AG04449 (cell line): ENCODE data around the gene XRN2.

ENCODE experiments used
- CTCF ChIA-PET: fragments of 350-600 bp; formaldehyde crosslinking; extraction: SDS; loops from one replicate; lab custom pipeline; 2021; ENCODE audit warnings: antibody characterized with exemption; lab: Yijun Ruan, JAX
- POLR2A ChIA-PET: fragments of 400-600, 350-600 bp; formaldehyde crosslinking; extraction: SDS; loops from one replicate; lab custom pipeline; 2020; ENCODE audit warnings: antibody characterized with exemption, inconsistent platforms; lab: Yijun Ruan, JAX
- DNase-seq: peaks from one replicate; pipeline ENCODE4 v3.0.0-alpha.2; 2010; ENCODE audit warnings: low read depth, low spot score
- H3K4me3 ChIP-seq: 2 replicates; pipeline ENCODE4 v1.5.1; 2011; ENCODE audit warnings: low read depth, mild to moderate bottlenecking, control low read depth, low read length
- CTCF ChIP-seq: IDR thresholded peaks from one replicate; pipeline ENCODE4 v1.5.1; 2011; ENCODE audit warnings: mild to moderate bottlenecking, moderate library complexity, low read length, control low read depth, inconsistent platforms; ENCODE audit not compliant: insufficient read depth; ENCODE audit errors: missing control alignments

Gene XRN2

GRCh38 chr20:21424846-21425245 lies 121.7 kb downstream of the XRN2 start:
- ChIA-PET CTCF (interaction anchor here (1.5 kb wide), 1 partner anchor 188 kb away, joined by 4 read pairs; no protein-coding TSS in a partner anchor), POLR2A (no interaction called here)
- no peak for TF ChIP-seq CTCF
- no peak overlapping the region for H3K4me3 ChIP-seq
- DNase-seq: no peak

GRCh38 chr20:21430020-21430419 lies 126.9 kb downstream of the XRN2 start:
- H3K4me3 ChIP-seq: no peak overlapping the region
- DNase-seq: no peak
- ChIA-PET POLR2A (no interaction called here), CTCF (no interaction called here)
- no peak for TF ChIP-seq CTCF

GRCh38 chr20:21432911-21433310 lies 129.8 kb downstream of the XRN2 start:
- no peak overlapping the region for H3K4me3 ChIP-seq
- DNase-seq: no peak
- POLR2A ChIA-PET: no interaction called here
- CTCF ChIA-PET: no interaction called here
- no peak for TF ChIP-seq CTCF

- peak; percentile 5 for DNase-seq
- ChIA-PET CTCF (no interaction called here), POLR2A (no interaction called here)
- TF ChIP-seq CTCF: no peak
- H3K4me3 ChIP-seq: no peak overlapping the region
These were observed 130.3 kb downstream of the XRN2 start for GRCh38 chr20:21433329-21433890.

- DNase-seq: no peak
- ChIA-PET POLR2A (interaction anchor here (1.0 kb wide), 1 partner anchor 18 kb away, joined by 3 read pairs; no protein-coding TSS in a partner anchor), CTCF (no interaction called here)
- H3K4me3 ChIP-seq: no peak overlapping the region
- no peak for TF ChIP-seq CTCF
These were observed 132.4 kb downstream of the XRN2 start for GRCh38 chr20:21435576-21435975.

GRCh38 chr20:21436205-21436604 lies 133.1 kb downstream of the XRN2 start:
- POLR2A ChIA-PET: interaction anchor here (1.0 kb wide), 1 partner anchor 17 kb away, joined by 3 read pairs; no protein-coding TSS in a partner anchor
- no peak overlapping the region for H3K4me3 ChIP-seq
- CTCF ChIA-PET: no interaction called here

More at GRCh38 chr20:21436205-21436604, 133.1 kb downstream of the XRN2 start:
- peak; percentile 73 for DNase-seq
- no peak for TF ChIP-seq CTCF
